HL-60 (cell line): ENCODE measurements around the gene ITGA3.

Source experiments
- DNase-seq, 2 experiments: peaks; one replicate each; pipeline ENCODE4 v3.0.0-alpha.2; 2010 to 2020; ENCODE audit warnings: low read depth in 1 of 2, low spot score in 1 of 2
- H3K27ac ChIP-seq: fragments of 250-450 bp; sonication (Bioruptor Pico); replicated peaks from 2 replicates; pipeline ENCODE4 v1.5.1; 2020; ENCODE audit warnings: mild to moderate bottlenecking, moderate library complexity
- H3K27me3 ChIP-seq: fragments of 250-450 bp; sonication (Bioruptor Pico); 2 replicates; pipeline ENCODE4 v1.5.1; 2021; ENCODE audit warnings: mild to moderate bottlenecking, moderate library complexity; ENCODE audit not compliant: insufficient read depth, poor library complexity, severe bottlenecking
- H3K4me3 ChIP-seq: replicated peaks from 2 replicates; pipeline ENCODE4 v1.5.1; 2011; ENCODE audit warnings: mild to moderate bottlenecking, control low read depth, low read length; ENCODE audit not compliant: insufficient read depth
- CTCF ChIP-seq: IDR thresholded peaks from one replicate; pipeline ENCODE4 v1.5.1; 2011; ENCODE audit warnings: low read length, control low read depth, inconsistent platforms; ENCODE audit not compliant: insufficient read depth
- GABPA ChIP-seq: IDR thresholded peaks from 2 replicates; pipeline ENCODE4 v1.6.1; 2012; ENCODE audit warnings: low read depth
- POLR2AphosphoS5 ChIP-seq: IDR thresholded peaks from 2 replicates; pipeline ENCODE4 v1.6.1; 2012; ENCODE audit warnings: low read depth
- SPI1 ChIP-seq: IDR thresholded peaks from 2 replicates; pipeline ENCODE4 v1.6.1; 2012; ENCODE audit warnings: low read depth, mild to moderate bottlenecking, borderline replicate concordance
- TF ChIP-seq, protein P1 (sequence below): IDR thresholded peaks from 2 replicates; pipeline ENCODE4 v1.6.1; 2012; ENCODE audit warnings: low read depth; ENCODE audit not compliant: insufficient replicate concordance

Gene ITGA3

GRCh38 chr17:50063561-50064252 is 7.8 kb downstream of the ITGA3 start:
- Histone ChIP-seq H3K4me3 (no peak overlapping the region), H3K27me3 (peaks cover 12% of the 10 kb centered on the region), H3K27ac (no peak overlapping the region)
- no peak for TF ChIP-seq SPI1
- TF ChIP-seq CTCF, result no peak
- TF ChIP-seq POLR2AphosphoS5, result no peak
- TF ChIP-seq, protein P1, sequence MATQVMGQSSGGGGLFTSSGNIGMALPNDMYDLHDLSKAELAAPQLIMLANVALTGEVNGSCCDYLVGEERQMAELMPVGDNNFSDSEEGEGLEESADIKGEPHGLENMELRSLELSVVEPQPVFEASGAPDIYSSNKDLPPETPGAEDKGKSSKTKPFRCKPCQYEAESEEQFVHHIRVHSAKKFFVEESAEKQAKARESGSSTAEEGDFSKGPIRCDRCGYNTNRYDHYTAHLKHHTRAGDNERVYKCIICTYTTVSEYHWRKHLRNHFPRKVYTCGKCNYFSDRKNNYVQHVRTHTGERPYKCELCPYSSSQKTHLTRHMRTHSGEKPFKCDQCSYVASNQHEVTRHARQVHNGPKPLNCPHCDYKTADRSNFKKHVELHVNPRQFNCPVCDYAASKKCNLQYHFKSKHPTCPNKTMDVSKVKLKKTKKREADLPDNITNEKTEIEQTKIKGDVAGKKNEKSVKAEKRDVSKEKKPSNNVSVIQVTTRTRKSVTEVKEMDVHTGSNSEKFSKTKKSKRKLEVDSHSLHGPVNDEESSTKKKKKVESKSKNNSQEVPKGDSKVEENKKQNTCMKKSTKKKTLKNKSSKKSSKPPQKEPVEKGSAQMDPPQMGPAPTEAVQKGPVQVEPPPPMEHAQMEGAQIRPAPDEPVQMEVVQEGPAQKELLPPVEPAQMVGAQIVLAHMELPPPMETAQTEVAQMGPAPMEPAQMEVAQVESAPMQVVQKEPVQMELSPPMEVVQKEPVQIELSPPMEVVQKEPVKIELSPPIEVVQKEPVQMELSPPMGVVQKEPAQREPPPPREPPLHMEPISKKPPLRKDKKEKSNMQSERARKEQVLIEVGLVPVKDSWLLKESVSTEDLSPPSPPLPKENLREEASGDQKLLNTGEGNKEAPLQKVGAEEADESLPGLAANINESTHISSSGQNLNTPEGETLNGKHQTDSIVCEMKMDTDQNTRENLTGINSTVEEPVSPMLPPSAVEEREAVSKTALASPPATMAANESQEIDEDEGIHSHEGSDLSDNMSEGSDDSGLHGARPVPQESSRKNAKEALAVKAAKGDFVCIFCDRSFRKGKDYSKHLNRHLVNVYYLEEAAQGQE, result no peak
- TF ChIP-seq GABPA, result no peak
- no peak for DNase-seq

DNA sequence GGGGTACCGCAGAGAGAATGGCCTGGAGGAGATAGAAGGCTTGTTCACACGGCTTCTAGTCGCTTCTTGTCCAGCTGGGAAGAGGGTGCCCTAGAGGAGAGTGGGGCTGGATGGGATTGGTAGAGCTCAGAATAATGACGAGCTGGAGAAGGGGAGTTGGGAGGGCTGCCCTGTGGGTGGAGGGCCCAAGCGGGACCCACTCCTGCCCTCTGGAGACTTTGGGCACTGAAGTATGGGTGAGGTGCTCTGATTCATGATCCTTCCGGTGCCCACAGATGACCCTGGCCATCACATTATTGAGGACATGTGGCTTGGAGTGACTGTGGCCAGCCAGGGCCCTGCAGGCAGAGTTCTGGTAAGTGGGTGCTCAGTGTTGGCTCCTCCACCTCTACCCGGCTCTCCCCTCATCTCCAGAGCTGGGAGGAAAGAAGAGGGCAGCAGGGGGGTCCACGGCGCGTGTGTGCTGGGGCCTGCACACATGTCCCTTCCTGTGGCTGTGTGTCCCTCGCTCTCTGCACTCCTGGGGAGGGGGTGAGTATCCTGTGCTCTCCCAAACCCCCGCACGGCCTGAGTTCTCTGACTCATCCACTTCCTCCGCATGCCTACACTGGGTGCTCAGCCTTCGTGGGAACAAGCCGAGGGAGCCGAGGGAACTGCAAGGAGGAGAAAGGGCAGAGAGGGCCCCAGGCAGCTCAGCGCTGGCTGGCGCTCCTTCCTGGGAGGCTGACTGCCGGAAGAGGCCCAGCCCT is 8.5 kb downstream of the ITGA3 start:
- peak; percentile 20; the same call in 1 of the 2 replicates for TF ChIP-seq SPI1
- TF ChIP-seq GABPA, result no peak
- Histone ChIP-seq H3K4me3 (no peak overlapping the region), H3K27ac (no peak overlapping the region), H3K27me3 (peaks cover 7% of the 10 kb centered on the region)
- peak in 1 of 2 experiments; percentile 29 for DNase-seq

GRCh38 chr17:50065056-50065455 is 9.1 kb downstream of the ITGA3 start:
- no peak overlapping the region for H3K27ac ChIP-seq
- H3K27me3 ChIP-seq, result peaks cover 3% of the 10 kb centered on the region
- no peak overlapping the region for H3K4me3 ChIP-seq
- no peak for DNase-seq
- TF ChIP-seq GABPA (no peak), SPI1 (no peak), CTCF (no peak), POLR2AphosphoS5 (no peak)
- TF ChIP-seq, protein P1, result no peak

GRCh38 chr17:50066995-50067394 is 11.1 kb downstream of the ITGA3 start:
- H3K4me3 ChIP-seq, result no peak overlapping the region
- H3K27me3 ChIP-seq, result peaks cover 3% of the 10 kb centered on the region
- no peak overlapping the region for H3K27ac ChIP-seq
- TF ChIP-seq SPI1 (no peak), GABPA (no peak), CTCF (no peak), POLR2AphosphoS5 (no peak)
- TF ChIP-seq, protein P1, result no peak
- DNase-seq, result no peak
